Activated CD8-positive, alpha-beta T cell treated with anti-CD3 and anti-CD28 coated beads for 36 hours (primary cell): ENCODE measurements around the gene GDF7. TPM values are rescaled to one million over a fixed set of nuclear protein-coding genes. Genes with fewer than 3 reads are reported as not detected.

ENCODE experiments used
- ATAC-seq: fragments of 200-7000 bp; cut with Tn5 transposase; one replicate; pipeline ENCODE4 v1.10.0; 2021; ENCODE audit warnings: mild to moderate bottlenecking, moderate library complexity
- CTCF ChIA-PET: fragments of 350-600 bp; sonication (Branson Sonifier 250); formaldehyde crosslinking; loops from one replicate; lab custom pipeline; 2021; ENCODE audit warnings: antibody characterized with exemption; lab: Charles Lee
- POLR2A ChIA-PET: fragments of 350-600 bp; sonication (Branson Sonifier 250); formaldehyde crosslinking; loops from one replicate; lab custom pipeline; 2021; ENCODE audit warnings: antibody characterized with exemption; lab: Charles Lee
- DNase-seq: peaks from one replicate; pipeline ENCODE4 v3.0.0-alpha.2; 2020
- H3K27ac Mint-ChIP-seq: one replicate; pipeline ENCODE4 v1.8.0; 2021; ENCODE audit warnings: mild to moderate bottlenecking, mixed read lengths
- H3K27me3 Mint-ChIP-seq: one replicate; pipeline ENCODE4 v1.8.0; 2021; ENCODE audit warnings: mixed read lengths
- H3K36me3 Mint-ChIP-seq: one replicate; pipeline ENCODE4 v1.8.0; 2021; ENCODE audit warnings: low read depth, mixed read lengths
- H3K4me1 Mint-ChIP-seq: one replicate; pipeline ENCODE4 v1.8.0; 2021; ENCODE audit warnings: low read depth, mixed read lengths
- H3K4me3 Mint-ChIP-seq: one replicate; pipeline ENCODE4 v1.8.0; 2021; ENCODE audit warnings: mild to moderate bottlenecking, moderate library complexity, mixed read lengths
- H3K9me3 Mint-ChIP-seq: one replicate; pipeline ENCODE4 v1.8.0; 2021; ENCODE audit warnings: mixed read lengths
- CTCF ChIP-seq: fragments of 200-600 bp; IDR thresholded peaks from one replicate; pipeline ENCODE4 v1.8.0; 2022; ENCODE audit warnings: antibody characterized with exemption, mild to moderate bottlenecking
- intact Hi-C: fragments of 100-400 bp; cut with micrococcal nuclease; formaldehyde crosslinking; loops from one replicate; pipeline ENCODE4 v1.10.0; 2022
- total RNA-seq, 2 experiments: library from RNA; stranded (reverse); gene quantifications; one replicate each; pipeline ENCODE4 v1.2.3, GENCODE V29; 2021

GDF7 gene
- total RNA-seq, 2 experiments from 2014 or later = not detected

DNA sequence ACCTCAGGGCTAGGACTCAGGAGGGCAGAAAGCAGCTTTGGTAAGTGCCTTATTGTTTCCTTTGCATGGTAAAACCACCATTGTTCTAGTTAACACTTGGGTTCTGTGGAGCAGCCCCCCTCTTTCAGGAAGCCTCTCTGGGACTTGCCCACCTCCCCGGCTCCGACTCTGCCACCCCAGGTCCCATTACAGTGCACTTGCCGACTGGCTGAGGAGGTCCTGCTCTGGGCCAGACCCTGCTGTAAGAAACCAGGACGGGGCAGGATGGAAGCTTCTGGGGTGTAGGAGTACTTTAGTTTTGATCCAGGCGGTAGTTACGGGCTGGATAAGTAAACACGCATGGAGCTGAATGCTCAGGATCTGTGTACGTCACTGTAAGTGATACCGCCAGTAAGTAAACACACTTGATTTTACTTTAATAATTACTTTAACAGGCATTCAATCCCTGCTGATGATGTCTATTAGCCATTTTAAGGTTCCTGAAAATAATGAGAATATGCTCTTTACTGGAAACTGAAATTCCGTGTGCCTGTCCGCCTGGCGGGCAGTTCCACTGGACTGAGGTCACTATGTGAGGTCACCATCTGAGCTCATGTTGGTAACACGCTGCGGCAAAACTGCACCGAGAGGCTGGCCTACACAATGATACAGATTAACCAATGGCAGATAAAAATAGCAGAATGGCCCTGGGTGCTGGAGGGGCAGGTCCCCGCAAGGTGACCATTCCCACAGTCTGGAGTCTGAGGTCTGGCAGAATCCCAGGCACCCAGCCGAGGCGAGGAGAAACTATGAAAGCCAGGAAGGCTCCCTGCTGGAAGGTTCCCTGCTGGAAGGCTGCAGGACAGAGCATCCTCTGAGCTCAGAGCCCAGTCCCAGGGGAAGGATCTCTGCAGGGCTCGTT lies 41.2 kb upstream of the GDF7 start:
- no peaks in the 10 kb centered on the region for H3K4me1 Mint-ChIP-seq
- ChIA-PET POLR2A (interaction anchor here (0.9 kb wide), 1 partner anchor 181 kb away, joined by 3 read pairs; no protein-coding TSS in a partner anchor), CTCF (interaction anchor here (1.1 kb wide), 1 partner anchor 18 kb away, joined by 4 read pairs; no protein-coding TSS in a partner anchor)
- DNase-seq = no peak
- intact Hi-C loops = no loop called here
- no peak for TF ChIP-seq CTCF
- no peak overlapping the region for H3K27ac Mint-ChIP-seq
- H3K9me3 Mint-ChIP-seq = no peaks in the 10 kb centered on the region
- H3K4me3 Mint-ChIP-seq = no peak overlapping the region
- H3K36me3 Mint-ChIP-seq = no peaks in the 10 kb centered on the region
- no peaks in the 10 kb centered on the region for H3K27me3 Mint-ChIP-seq
- no peak for ATAC-seq

DNA sequence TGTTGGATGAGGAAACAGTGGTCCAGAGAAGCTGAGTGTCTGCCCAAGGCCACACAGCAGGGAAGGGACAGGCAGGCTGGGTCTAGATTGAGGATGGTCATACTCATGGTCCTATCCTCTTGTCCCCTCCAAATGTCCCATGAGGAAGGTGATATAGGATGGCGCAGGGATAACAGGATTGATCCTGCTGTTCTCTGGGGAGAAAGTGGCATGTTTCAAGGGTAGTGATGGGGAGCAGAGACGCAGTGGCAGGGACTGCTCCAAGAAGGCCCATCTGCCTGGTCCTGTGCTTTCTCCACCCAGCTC lies 40.6 kb upstream of the GDF7 start:
- Mint-ChIP-seq H3K36me3 (no peaks in the 10 kb centered on the region), H3K27ac (no peak overlapping the region), H3K4me1 (no peaks in the 10 kb centered on the region), H3K27me3 (no peaks in the 10 kb centered on the region), H3K9me3 (no peaks in the 10 kb centered on the region), H3K4me3 (no peak overlapping the region)
- no peak for ATAC-seq
- no peak for DNase-seq
- intact Hi-C loops = no loop called here
- TF ChIP-seq CTCF = no peak
- ChIA-PET CTCF (interaction anchor here (0.6 to 1.1 kb wide), 2 partner anchors 17 to 182 kb away, joined by 4 read pairs; no protein-coding TSS in a partner anchor), POLR2A (interaction anchor here (0.9 kb wide), 1 partner anchor 182 kb away, joined by 3 read pairs; no protein-coding TSS in a partner anchor)

DNA sequence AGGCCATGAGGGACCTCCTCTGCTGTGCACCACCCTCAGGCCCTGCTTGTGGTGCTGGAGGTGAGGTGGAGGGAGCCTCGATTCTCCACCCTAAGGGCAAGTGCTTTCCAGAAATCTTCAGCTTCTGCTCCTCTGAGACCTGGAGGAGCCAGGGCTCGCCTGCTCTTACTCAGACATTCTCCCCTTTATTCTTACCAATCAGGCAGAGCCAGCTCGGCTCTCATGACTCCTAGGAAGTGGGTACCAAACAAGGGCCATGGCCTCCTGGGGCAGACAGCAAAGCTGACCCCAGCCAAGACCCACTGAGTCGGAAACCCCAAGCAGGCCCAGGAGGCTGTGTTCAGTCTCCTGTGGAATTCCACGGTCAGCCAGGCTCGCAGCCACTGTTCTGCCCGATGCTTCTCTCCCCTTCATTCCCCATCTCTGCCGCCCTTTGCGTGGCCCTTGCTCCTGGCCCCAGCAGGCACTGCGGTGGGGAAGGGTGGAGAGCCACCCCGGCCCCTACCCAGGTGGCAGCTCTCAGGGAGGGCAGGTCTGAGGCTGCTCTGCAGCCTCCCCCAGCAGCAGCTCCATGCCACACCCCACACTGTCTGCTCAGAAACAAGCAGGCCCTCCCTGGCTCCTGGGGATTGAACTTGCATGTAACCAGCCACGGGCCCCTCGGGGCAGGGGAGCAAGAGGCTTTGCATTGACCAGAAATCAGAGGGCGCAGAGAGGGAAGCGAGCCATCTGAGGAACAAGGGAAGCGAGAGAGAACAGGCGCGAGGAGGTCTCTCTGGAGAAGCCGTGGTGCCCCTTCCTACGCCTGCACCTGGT lies 40.0 kb upstream of the GDF7 start:
- Mint-ChIP-seq H3K27me3 (no peaks in the 10 kb centered on the region), H3K4me3 (no peak overlapping the region), H3K9me3 (no peaks in the 10 kb centered on the region), H3K27ac (no peak overlapping the region), H3K36me3 (no peaks in the 10 kb centered on the region), H3K4me1 (no peaks in the 10 kb centered on the region)
- POLR2A ChIA-PET = interaction anchor here (0.9 kb wide), 1 partner anchor 182 kb away, joined by 3 read pairs; no protein-coding TSS in a partner anchor
- ATAC-seq (no peak), DNase-seq (no peak)
- CTCF ChIA-PET = interaction anchor here (0.6 to 1.1 kb wide), 2 partner anchors 17 to 182 kb away, joined by 4 read pairs; no protein-coding TSS in a partner anchor
- TF ChIP-seq CTCF = no peak
- intact Hi-C loops = no loop called here

- Mint-ChIP-seq H3K4me3 (no peak overlapping the region), H3K36me3 (no peaks in the 10 kb centered on the region), H3K27me3 (no peaks in the 10 kb centered on the region), H3K9me3 (no peaks in the 10 kb centered on the region), H3K4me1 (no peaks in the 10 kb centered on the region), H3K27ac (no peak overlapping the region)
- POLR2A ChIA-PET = no interaction called here
- DNase-seq = no peak
- no peak for ATAC-seq
- TF ChIP-seq CTCF = no peak
- intact Hi-C loops = no loop called here
- CTCF ChIA-PET = no interaction called here
Observed at GRCh38 chr2:20627712-20628380, 39.1 kb upstream of the GDF7 start.
